HCT116 (cell line): Measurements from ENCODE around the gene KAT6B. TPM values are rescaled to one million over a fixed set of nuclear protein-coding genes. Genes with fewer than 3 reads are reported as not detected.

Source experiments
- ATAC-seq: fragments of 200-7000 bp; cut with Tn5 transposase; 2 replicates; pipeline ENCODE4 v1.9.1; 2020; ENCODE audit warnings: mild to moderate bottlenecking, moderate library complexity
- BruUV-seq: library from RNA; stranded (reverse); fragments of 400-500 nt; replicated peaks from 2 replicates; lab custom pipeline; 2021; lab: Mats Ljungman, UMichigan
- CTCF ChIA-PET: fragments of 300-600 bp; sonication (Branson Sonifier 250); formaldehyde crosslinking; loops from one replicate; lab custom pipeline; 2021; ENCODE audit warnings: antibody characterized with exemption; lab: Charles Lee
- POLR2A ChIA-PET: fragments of 300-600, 350-600 bp; sonication (Branson Sonifier 250); formaldehyde crosslinking; loops from one replicate; lab custom pipeline; 2021; ENCODE audit warnings: antibody characterized with exemption; lab: Charles Lee
- RAD21 ChIA-PET, 2 experiments: fragments of 300-600 bp; sonication (Branson Sonifier 250); formaldehyde crosslinking; loops; one replicate each; lab custom pipeline; 2023; ENCODE audit warnings: low total read pairs in 2 of 2; ENCODE audit not compliant: uncharacterized antibody in 2 of 2, unreplicated experiment in 2 of 2, low non-redundant PET in 1 of 2; lab: Charles Lee
- DNase-seq: peaks from one replicate; pipeline ENCODE4 v3.0.0-alpha.2; 2010; ENCODE audit warnings: low read depth, low spot score
- H2AFZ ChIP-seq: fragments of 200-600 bp; shearing (Covaris generic), sonication (generic); 2 replicates; pipeline ENCODE4 v1.6.1; 2017; ENCODE audit warnings: low read depth, mixed run types, mixed read lengths, antibody characterized with exemption, low read length; ENCODE audit not compliant: poor library complexity, severe bottlenecking
- H3K27ac ChIP-seq: 2 replicates; pipeline ENCODE4 v1.5.1; 2012; ENCODE audit warnings: low read depth, low read length
- H3K27me3 ChIP-seq: fragments of 200-600 bp; sonication (generic); 2 replicates; pipeline ENCODE4 v1.6.1; 2016; ENCODE audit warnings: mixed run types, low read length, mixed read lengths; ENCODE audit not compliant: insufficient read depth
- H3K36me3 ChIP-seq, 2 experiments: fragments of 200-500 bp in 1 of 2; fragments of 200-600 bp in 1 of 2; sonication (Bioruptor generic) in 1 of 2; sonication (generic) in 1 of 2; 2 replicates each; pipeline versions ENCODE4 v1.5.1 to v1.6.1; 2014 to 2016; ENCODE audit warnings: low read length in 2 of 2, inconsistent platforms in 1 of 2, mixed read lengths in 1 of 2, mixed run types in 1 of 2; ENCODE audit not compliant: insufficient read depth in 2 of 2, control insufficient read depth in 1 of 2
- H3K4me1 ChIP-seq, 2 experiments: fragments of 200-600 bp in 1 of 2; sonication (generic) in 1 of 2; 2 replicates each; pipeline versions ENCODE4 v1.5.1 to v1.6.1; 2012 to 2017; ENCODE audit warnings: low read length in 2 of 2, inconsistent platforms in 1 of 2, mild to moderate bottlenecking in 1 of 2, mixed read lengths in 1 of 2, mixed run types in 1 of 2, moderate library complexity in 1 of 2; ENCODE audit not compliant: insufficient read depth in 2 of 2, control insufficient read depth in 1 of 2
- H3K4me2 ChIP-seq: fragments of 200-600 bp; sonication (generic); 2 replicates; pipeline ENCODE4 v1.6.1; 2017; ENCODE audit warnings: mixed run types, low read length, mixed read lengths
- H3K4me3 ChIP-seq, 2 experiments: fragments of 200-600 bp in 1 of 2; sonication (generic) in 1 of 2; replicated peaks in 1 of 2; 2 replicates each; pipeline ENCODE4 v1.5.1; 2011 to 2016; ENCODE audit warnings: low read length in 2 of 2, control low read depth in 1 of 2, low read depth in 1 of 2, mild to moderate bottlenecking in 1 of 2, mixed read lengths in 1 of 2, mixed run types in 1 of 2
- H3K79me2 ChIP-seq: fragments of 200-600 bp; sonication (generic); 2 replicates; pipeline ENCODE4 v1.6.1; 2017; ENCODE audit warnings: mild to moderate bottlenecking, mixed run types, low read length, moderate library complexity, mixed read lengths; ENCODE audit not compliant: insufficient read depth
- H3K9ac ChIP-seq: fragments of 200-600 bp; sonication (generic); 2 replicates; pipeline ENCODE4 v1.6.1; 2016; ENCODE audit warnings: low read length, mixed read lengths
- H3K9me2 ChIP-seq: fragments of 200-600 bp; sonication (generic), shearing (Covaris generic); 2 replicates; pipeline ENCODE4 v1.6.1; 2017; ENCODE audit warnings: mixed run types, mild to moderate bottlenecking, moderate library complexity; ENCODE audit not compliant: insufficient read depth
- H3K9me3 ChIP-seq, 2 experiments: fragments of 200-500 bp in 1 of 2; fragments of 200-600 bp in 1 of 2; sonication (Bioruptor generic) in 1 of 2; sonication (generic) in 1 of 2; 2 replicates each; pipeline ENCODE4 v1.6.1; 2014 to 2017; ENCODE audit warnings: low read length in 2 of 2, mixed read lengths in 2 of 2, inconsistent platforms in 1 of 2, low read depth in 1 of 2, mild to moderate bottlenecking in 1 of 2, mixed run types in 1 of 2, moderate library complexity in 1 of 2; ENCODE audit not compliant: control insufficient read depth in 1 of 2, insufficient read depth in 1 of 2
- H4K20me1 ChIP-seq: fragments of 200-600 bp; sonication (generic), shearing (Covaris generic); 2 replicates; pipeline ENCODE4 v1.6.1; 2017; ENCODE audit warnings: mixed run types, mild to moderate bottlenecking, moderate library complexity; ENCODE audit not compliant: insufficient read depth
- ATF3 ChIP-seq: IDR thresholded peaks from 2 replicates; pipeline ENCODE4 v1.6.1; 2012
- CBX3 ChIP-seq: IDR thresholded peaks from 2 replicates; pipeline ENCODE4 v1.6.1; 2012; ENCODE audit warnings: low read depth
- CEBPB ChIP-seq: IDR thresholded peaks from 2 replicates; pipeline ENCODE4 v1.6.1; 2012; ENCODE audit warnings: low read depth
- EGR1 ChIP-seq: IDR thresholded peaks from 2 replicates; pipeline ENCODE4 v1.6.1; 2012; ENCODE audit warnings: low read depth
- ELF1 ChIP-seq: IDR thresholded peaks from 2 replicates; pipeline ENCODE4 v1.6.1; 2012; ENCODE audit warnings: low read depth, borderline replicate concordance
- EZH2phosphoT487 ChIP-seq: fragments of 200-600 bp; IDR thresholded peaks from 2 replicates; pipeline ENCODE4 v1.6.1; 2018; ENCODE audit warnings: antibody characterized with exemption, borderline replicate concordance
- FOSL1 ChIP-seq: IDR thresholded peaks from 2 replicates; pipeline ENCODE4 v1.6.1; 2012; ENCODE audit warnings: low read depth
- JUND ChIP-seq: IDR thresholded peaks from 2 replicates; pipeline ENCODE4 v1.6.1; 2012
- POLR2A ChIP-seq: IDR thresholded peaks from 2 replicates; pipeline ENCODE4 v1.7.0; 2011; ENCODE audit warnings: borderline replicate concordance; ENCODE audit not compliant: insufficient read depth, insufficient read length; ENCODE audit errors: extremely low read depth
- POLR2AphosphoS5 ChIP-seq: IDR thresholded peaks from 2 replicates; pipeline ENCODE4 v1.6.1; 2011; ENCODE audit warnings: mild to moderate bottlenecking, low read depth, low read length, moderate library complexity
- SP1 ChIP-seq: IDR thresholded peaks from 2 replicates; pipeline ENCODE4 v1.6.1; 2012; ENCODE audit warnings: low read depth
- SRF ChIP-seq: IDR thresholded peaks from 2 replicates; pipeline ENCODE4 v1.6.1; 2012; ENCODE audit warnings: low read depth
- YY1 ChIP-seq: IDR thresholded peaks from 2 replicates; pipeline ENCODE4 v1.6.1; 2011; ENCODE audit warnings: low read length, low read depth, moderate library complexity, mild to moderate bottlenecking; ENCODE audit not compliant: insufficient replicate concordance; ENCODE audit errors: extremely low read depth
- ZNF274 ChIP-seq: fragments of 200-500 bp; sonication (Bioruptor generic); IDR thresholded peaks from 2 replicates; pipeline ENCODE4 v1.6.1; 2014; ENCODE audit warnings: mild to moderate bottlenecking, low read depth, low read length, inconsistent platforms
- intact Hi-C: fragments of 100-400 bp; cut with micrococcal nuclease; formaldehyde crosslinking; loops from 2 replicates; pipeline ENCODE4 v1.10.0; 2022
- total RNA-seq: library from RNA; stranded (reverse); gene quantifications from one replicate; pipeline ENCODE4 v1.2.1, GENCODE V29; 2021; ENCODE audit not compliant: unreplicated experiment
- TF ChIP-seq, protein P1 (sequence below): IDR thresholded peaks from 2 replicates; pipeline ENCODE4 v1.6.1; 2012
- TF ChIP-seq, protein P2 (sequence below): IDR thresholded peaks from 2 replicates; pipeline ENCODE4 v1.6.1; 2012; ENCODE audit warnings: low read depth
- TF ChIP-seq, protein P3 (sequence below), 3 experiments: fragments of 200-600 bp in 1 of 3; sonication (generic) in 1 of 3; IDR thresholded peaks in 2 of 3; conservative IDR thresholded peaks in 1 of 3; 2 replicates each; pipeline ENCODE4 v1.5.1; 2012 to 2017; ENCODE audit warnings: low read depth in 2 of 3, low read length in 2 of 3, antibody characterized with exemption in 1 of 3, borderline replicate concordance in 1 of 3, control low read depth in 1 of 3, mild to moderate bottlenecking in 1 of 3, mixed read lengths in 1 of 3, mixed run types in 1 of 3, moderate library complexity in 1 of 3; ENCODE audit not compliant: insufficient read depth in 1 of 3

KAT6B gene
- total RNA-seq, 1 experiment from 2014 or later, result 17.8 TPM

DNA sequence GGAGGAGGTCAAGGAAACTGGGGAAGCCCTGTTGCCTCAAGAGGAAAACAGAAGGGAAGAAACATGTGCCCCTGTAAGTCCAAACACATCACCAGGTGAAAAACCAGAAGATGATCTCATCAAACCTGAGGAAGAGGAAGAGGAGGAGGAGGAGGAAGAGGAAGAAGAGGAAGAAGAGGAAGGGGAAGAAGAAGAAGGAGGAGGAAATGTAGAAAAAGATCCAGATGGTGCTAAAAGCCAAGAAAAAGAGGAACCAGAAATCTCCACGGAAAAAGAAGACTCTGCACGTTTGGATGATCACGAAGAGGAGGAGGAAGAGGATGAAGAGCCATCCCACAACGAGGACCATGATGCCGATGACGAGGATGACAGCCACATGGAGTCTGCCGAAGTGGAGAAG is 202.3 kb downstream of the KAT6B start:
- Histone ChIP-seq H3K9me3 (no peaks in the 10 kb centered on the region), H3K79me2 (no peaks in the 10 kb centered on the region), H3K4me2 (no peak overlapping the region), H2AFZ (no peak overlapping the region), H3K9ac (no peak overlapping the region), H3K4me1 (peaks cover 0 to 2% of the 10 kb centered on the region in 2 experiments; a peak in 2 of 4 replicates), H3K4me3 (no peak overlapping the region), H4K20me1 (no peaks in the 10 kb centered on the region), H3K27ac (no peak overlapping the region), H3K27me3 (no peaks in the 10 kb centered on the region), H3K9me2 (no peaks in the 10 kb centered on the region), H3K36me3 (no peaks in the 10 kb centered on the region)
- no TSS peak for BruUV-seq
- ChIA-PET RAD21 (no interaction called here), CTCF (no interaction called here), POLR2A (no interaction called here)
- no peak for ATAC-seq
- intact Hi-C loops, result no loop called here
- no peak for DNase-seq
- TF ChIP-seq SP1, result no peak
- TF ChIP-seq SRF, result no peak
- TF ChIP-seq JUND, result no peak
- no peak for TF ChIP-seq EZH2phosphoT487
- TF ChIP-seq CBX3, result no peak
- TF ChIP-seq ZNF274, result no peak

- intact Hi-C loops, result no loop called here
- no peak for TF ChIP-seq POLR2AphosphoS5
- TF ChIP-seq, protein P1, sequence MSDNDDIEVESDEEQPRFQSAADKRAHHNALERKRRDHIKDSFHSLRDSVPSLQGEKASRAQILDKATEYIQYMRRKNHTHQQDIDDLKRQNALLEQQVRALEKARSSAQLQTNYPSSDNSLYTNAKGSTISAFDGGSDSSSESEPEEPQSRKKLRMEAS, result no peak
- TF ChIP-seq POLR2A, result no peak
- TF ChIP-seq FOSL1, result no peak
- TF ChIP-seq, protein P2, sequence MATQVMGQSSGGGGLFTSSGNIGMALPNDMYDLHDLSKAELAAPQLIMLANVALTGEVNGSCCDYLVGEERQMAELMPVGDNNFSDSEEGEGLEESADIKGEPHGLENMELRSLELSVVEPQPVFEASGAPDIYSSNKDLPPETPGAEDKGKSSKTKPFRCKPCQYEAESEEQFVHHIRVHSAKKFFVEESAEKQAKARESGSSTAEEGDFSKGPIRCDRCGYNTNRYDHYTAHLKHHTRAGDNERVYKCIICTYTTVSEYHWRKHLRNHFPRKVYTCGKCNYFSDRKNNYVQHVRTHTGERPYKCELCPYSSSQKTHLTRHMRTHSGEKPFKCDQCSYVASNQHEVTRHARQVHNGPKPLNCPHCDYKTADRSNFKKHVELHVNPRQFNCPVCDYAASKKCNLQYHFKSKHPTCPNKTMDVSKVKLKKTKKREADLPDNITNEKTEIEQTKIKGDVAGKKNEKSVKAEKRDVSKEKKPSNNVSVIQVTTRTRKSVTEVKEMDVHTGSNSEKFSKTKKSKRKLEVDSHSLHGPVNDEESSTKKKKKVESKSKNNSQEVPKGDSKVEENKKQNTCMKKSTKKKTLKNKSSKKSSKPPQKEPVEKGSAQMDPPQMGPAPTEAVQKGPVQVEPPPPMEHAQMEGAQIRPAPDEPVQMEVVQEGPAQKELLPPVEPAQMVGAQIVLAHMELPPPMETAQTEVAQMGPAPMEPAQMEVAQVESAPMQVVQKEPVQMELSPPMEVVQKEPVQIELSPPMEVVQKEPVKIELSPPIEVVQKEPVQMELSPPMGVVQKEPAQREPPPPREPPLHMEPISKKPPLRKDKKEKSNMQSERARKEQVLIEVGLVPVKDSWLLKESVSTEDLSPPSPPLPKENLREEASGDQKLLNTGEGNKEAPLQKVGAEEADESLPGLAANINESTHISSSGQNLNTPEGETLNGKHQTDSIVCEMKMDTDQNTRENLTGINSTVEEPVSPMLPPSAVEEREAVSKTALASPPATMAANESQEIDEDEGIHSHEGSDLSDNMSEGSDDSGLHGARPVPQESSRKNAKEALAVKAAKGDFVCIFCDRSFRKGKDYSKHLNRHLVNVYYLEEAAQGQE, result no peak
- no peak for TF ChIP-seq JUND
- no peak for TF ChIP-seq CBX3
- TF ChIP-seq CEBPB, result no peak
- TF ChIP-seq YY1, result no peak
- no peak for TF ChIP-seq EGR1
- TF ChIP-seq SRF, result no peak
- TF ChIP-seq, protein P3, sequence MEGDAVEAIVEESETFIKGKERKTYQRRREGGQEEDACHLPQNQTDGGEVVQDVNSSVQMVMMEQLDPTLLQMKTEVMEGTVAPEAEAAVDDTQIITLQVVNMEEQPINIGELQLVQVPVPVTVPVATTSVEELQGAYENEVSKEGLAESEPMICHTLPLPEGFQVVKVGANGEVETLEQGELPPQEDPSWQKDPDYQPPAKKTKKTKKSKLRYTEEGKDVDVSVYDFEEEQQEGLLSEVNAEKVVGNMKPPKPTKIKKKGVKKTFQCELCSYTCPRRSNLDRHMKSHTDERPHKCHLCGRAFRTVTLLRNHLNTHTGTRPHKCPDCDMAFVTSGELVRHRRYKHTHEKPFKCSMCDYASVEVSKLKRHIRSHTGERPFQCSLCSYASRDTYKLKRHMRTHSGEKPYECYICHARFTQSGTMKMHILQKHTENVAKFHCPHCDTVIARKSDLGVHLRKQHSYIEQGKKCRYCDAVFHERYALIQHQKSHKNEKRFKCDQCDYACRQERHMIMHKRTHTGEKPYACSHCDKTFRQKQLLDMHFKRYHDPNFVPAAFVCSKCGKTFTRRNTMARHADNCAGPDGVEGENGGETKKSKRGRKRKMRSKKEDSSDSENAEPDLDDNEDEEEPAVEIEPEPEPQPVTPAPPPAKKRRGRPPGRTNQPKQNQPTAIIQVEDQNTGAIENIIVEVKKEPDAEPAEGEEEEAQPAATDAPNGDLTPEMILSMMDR (IDR thresholded peaks at IDR 0.05 in 2 of 3, conservative IDR thresholded peaks at IDR 0.05 in 1 of 3; ENCODE audit: borderline replicate concordance in 1 of 3, insufficient read depth in 1 of 3, low read depth in 2 of 3, low read length in 2 of 3), result no peak
- TF ChIP-seq ELF1, result no peak
- TF ChIP-seq ATF3, result no peak
- TF ChIP-seq EZH2phosphoT487, result no peak
These were observed 203.0 kb downstream of the KAT6B start for GRCh38 chr10:75029420-75029819.

More at GRCh38 chr10:75029420-75029819, 203.0 kb downstream of the KAT6B start:
- Histone ChIP-seq H3K36me3 (no peaks in the 10 kb centered on the region), H4K20me1 (no peaks in the 10 kb centered on the region), H3K4me2 (no peak overlapping the region), H2AFZ (no peak overlapping the region), H3K9me3 (no peaks in the 10 kb centered on the region), H3K27me3 (no peaks in the 10 kb centered on the region), H3K79me2 (no peaks in the 10 kb centered on the region), H3K9ac (no peak overlapping the region), H3K4me1 (peaks cover 0 to 9% of the 10 kb centered on the region in 2 experiments; a peak in 2 of 4 replicates), H3K27ac (no peak overlapping the region), H3K9me2 (no peaks in the 10 kb centered on the region), H3K4me3 (no peak overlapping the region)
- no TSS peak for BruUV-seq
- DNase-seq (no peak), ATAC-seq (no peak)
- ChIA-PET CTCF (no interaction called here), RAD21 (no interaction called here), POLR2A (no interaction called here)
